Epithelial cell of prostate (primary cell): ENCODE results near the gene TAS2R41.

Experiments
- DNase-seq: peaks from one replicate; pipeline ENCODE4 v3.0.0-alpha.2; 2011; ENCODE audit warnings: low read depth, low spot score
- H3K27ac ChIP-seq: fragments of 450-650 bp; 2 replicates; pipeline ENCODE4 v1.5.1; 2017; ENCODE audit warnings: mild to moderate bottlenecking

TAS2R41 gene

GRCh38 chr7:143477501-143478150, at the start of gene TAS2R41:
Gene TAS2R41 (plus strand): TSS chr7:143477873. CDS start chr7:143477873, 0 bp downstream.
- H3K27ac ChIP-seq = no peak within 1 kb of the TSS
- no peak for DNase-seq

- no peak for DNase-seq
- H3K27ac ChIP-seq = peak overlapping the region; percentile 14
Measured at GRCh38 chr7:143429770-143430698, 47.6 kb upstream of the TAS2R41 start.

GRCh38 chr7:143431109-143431508, 46.6 kb upstream of the TAS2R41 start:
- no peak overlapping the region for H3K27ac ChIP-seq
- DNase-seq = no peak

GRCh38 chr7:143433759-143434158, 43.9 kb upstream of the TAS2R41 start:
- H3K27ac ChIP-seq = no peak overlapping the region
- DNase-seq = no peak

- no peak overlapping the region for H3K27ac ChIP-seq
- peak; percentile 59 for DNase-seq
Measured at GRCh38 chr7:143434660-143435059, 43.0 kb upstream of the TAS2R41 start.

GRCh38 chr7:143435266-143435665, 42.4 kb upstream of the TAS2R41 start:
- no peak for DNase-seq

GRCh38 chr7:143436325-143436946, 41.2 kb upstream of the TAS2R41 start:
- H3K27ac ChIP-seq = no peak overlapping the region
- DNase-seq = no peak

More at GRCh38 chr7:143435266-143435665, 42.4 kb upstream of the TAS2R41 start:
- no peak overlapping the region for H3K27ac ChIP-seq

- no peak overlapping the region for H3K27ac ChIP-seq
- no peak for DNase-seq
Measured at GRCh38 chr7:143437578-143437977, 40.1 kb upstream of the TAS2R41 start.

- no peak for DNase-seq
- no peak overlapping the region for H3K27ac ChIP-seq
Measured at GRCh38 chr7:143439866-143440265, 37.8 kb upstream of the TAS2R41 start.

- no peak for DNase-seq
- no peak within 1 kb of the TSS for H3K27ac ChIP-seq
Measured at GRCh38 chr7:143443153-143443552, 34.5 kb upstream of the TAS2R41 start, which contains the start of gene TAS2R60. Gene TAS2R60 (plus strand): TSS chr7:143443453. CDS start chr7:143443453, 0 bp downstream.

GRCh38 chr7:143444063-143444782, 33.5 kb upstream of the TAS2R41 start:
- no peak overlapping the region for H3K27ac ChIP-seq
- DNase-seq = no peak

- DNase-seq = no peak
- H3K27ac ChIP-seq = no peak overlapping the region
Measured at GRCh38 chr7:143444785-143445184, 32.9 kb upstream of the TAS2R41 start.

GRCh38 chr7:143447466-143447865, 30.2 kb upstream of the TAS2R41 start:
- no peak for DNase-seq
- no peak overlapping the region for H3K27ac ChIP-seq

- DNase-seq = no peak
- no peak overlapping the region for H3K27ac ChIP-seq
Measured at GRCh38 chr7:143448429-143448828, 29.2 kb upstream of the TAS2R41 start.

GRCh38 chr7:143449793-143450192, 27.9 kb upstream of the TAS2R41 start:
- DNase-seq = no peak
- H3K27ac ChIP-seq = no peak overlapping the region

- no peak for DNase-seq
- H3K27ac ChIP-seq = no peak overlapping the region
Measured at GRCh38 chr7:143451122-143451521, 26.6 kb upstream of the TAS2R41 start.

GRCh38 chr7:143451746-143452145, 25.9 kb upstream of the TAS2R41 start:
- H3K27ac ChIP-seq = no peak overlapping the region
- DNase-seq = no peak

- H3K27ac ChIP-seq = no peak overlapping the region
- no peak for DNase-seq
Measured at GRCh38 chr7:143452495-143452894, 25.2 kb upstream of the TAS2R41 start.

- DNase-seq = no peak
- H3K27ac ChIP-seq = no peak overlapping the region
Measured at GRCh38 chr7:143454091-143454680, 23.5 kb upstream of the TAS2R41 start.

GRCh38 chr7:143455491-143455890, 22.2 kb upstream of the TAS2R41 start:
- DNase-seq = no peak

More at GRCh38 chr7:143455491-143455890, 22.2 kb upstream of the TAS2R41 start:
- H3K27ac ChIP-seq = no peak overlapping the region
